HepG2 (cell line): Measurements from ENCODE around the gene FAM20A. TPM values are rescaled to one million over a fixed set of nuclear protein-coding genes. Genes with fewer than 3 reads are reported as not detected.

Experiments used
- CTCF ChIP-seq: sonication (generic); formaldehyde crosslinking; IDR thresholded peaks from 2 replicates; pipeline ENCODE4 v1.5.0; 2020; ENCODE audit warnings: mild to moderate bottlenecking, missing genetic modification reagents, moderate library complexity
- EEA1 ChIP-seq: sonication (generic); formaldehyde crosslinking; IDR thresholded peaks from 2 replicates; pipeline ENCODE4 v1.5.1; 2020; ENCODE audit warnings: mild to moderate bottlenecking, missing genetic modification reagents, borderline replicate concordance
- ERF ChIP-seq: IDR thresholded peaks from 2 replicates; pipeline ENCODE4 v1.6.1; 2018; ENCODE audit warnings: missing biosample characterization, missing genetic modification reagents
- FOSL2 ChIP-seq: sonication (generic); formaldehyde crosslinking; IDR thresholded peaks from 2 replicates; pipeline ENCODE4 v1.4.0; 2020; ENCODE audit warnings: missing genetic modification reagents
- FOXA1 ChIP-seq, 2 experiments: fragments of 450-650 bp in 1 of 2; sonication (generic) in 1 of 2; formaldehyde crosslinking in 1 of 2; IDR thresholded peaks; 2 replicates each; pipeline versions ENCODE4 v1.4.0 to v1.6.1; 2016 to 2020; ENCODE audit warnings: missing genetic modification reagents in 1 of 2
- GTF2F1 ChIP-seq: fragments of 150-350 bp; IDR thresholded peaks from 2 replicates; pipeline ENCODE4 v1.6.1; 2014; ENCODE audit warnings: low read length
- HNF1B ChIP-seq: sonication (generic); formaldehyde crosslinking; IDR thresholded peaks from 2 replicates; pipeline ENCODE4 v1.5.1; 2020; ENCODE audit warnings: mild to moderate bottlenecking, moderate library complexity, missing genetic modification reagents
- HOXA3 ChIP-seq: sonication (generic); formaldehyde crosslinking; IDR thresholded peaks from 2 replicates; pipeline ENCODE4 v1.5.0; 2020; ENCODE audit warnings: missing genetic modification reagents
- KMT2A ChIP-seq: sonication (generic); formaldehyde crosslinking; IDR thresholded peaks from 2 replicates; pipeline ENCODE4 v1.4.0; 2020; ENCODE audit warnings: missing genetic modification reagents
- NBN ChIP-seq: fragments of 450-650 bp; conservative IDR thresholded peaks from 2 replicates; pipeline ENCODE4 v1.6.1; 2017
- PREB ChIP-seq: sonication (generic); formaldehyde crosslinking; IDR thresholded peaks from 2 replicates; pipeline ENCODE4 v1.4.0; 2020; ENCODE audit warnings: missing genetic modification reagents
- SAFB2 ChIP-seq: sonication (generic); formaldehyde crosslinking; IDR thresholded peaks from 2 replicates; pipeline ENCODE4 v1.5.1; 2020; ENCODE audit warnings: missing genetic modification reagents, low read depth, mild to moderate bottlenecking, borderline replicate concordance
- SOX6 ChIP-seq, 2 experiments: fragments of 450-650 bp in 1 of 2; sonication (generic) in 1 of 2; formaldehyde crosslinking in 1 of 2; IDR thresholded peaks; 2 replicates each; pipeline versions ENCODE4 v1.4.0 to v1.6.1; 2017 to 2020; ENCODE audit warnings: antibody characterized with exemption in 1 of 2, mild to moderate bottlenecking in 1 of 2, missing genetic modification reagents in 1 of 2
- TAF1 ChIP-seq: sonication (generic); formaldehyde crosslinking; IDR thresholded peaks from 2 replicates; pipeline ENCODE4 v1.4.0; 2020; ENCODE audit warnings: missing genetic modification reagents
- TBP ChIP-seq: sonication (generic); formaldehyde crosslinking; IDR thresholded peaks from 2 replicates; pipeline ENCODE4 v1.5.0; 2020; ENCODE audit warnings: missing genetic modification reagents
- ZBTB43 ChIP-seq: sonication (generic); formaldehyde crosslinking; conservative IDR thresholded peaks from 2 replicates; pipeline ENCODE4 v1.4.0; 2020; ENCODE audit warnings: missing genetic modification reagents
- ZFP36L1 ChIP-seq: sonication (generic); formaldehyde crosslinking; IDR thresholded peaks from 2 replicates; pipeline ENCODE4 v1.8.0; 2022; ENCODE audit warnings: mild to moderate bottlenecking, missing genetic modification reagents, moderate library complexity
- ZFX ChIP-seq: sonication (generic); formaldehyde crosslinking; IDR thresholded peaks from 2 replicates; pipeline ENCODE4 v1.4.0; 2020; ENCODE audit warnings: mild to moderate bottlenecking, low read depth, missing genetic modification reagents, moderate library complexity
- ZNF3 ChIP-seq: IDR thresholded peaks from 2 replicates; pipeline ENCODE4 v1.7.0; 2017; ENCODE audit warnings: inconsistent platforms
- ZNF574 ChIP-seq: sonication (generic); formaldehyde crosslinking; IDR thresholded peaks from 2 replicates; pipeline ENCODE4 v1.4.0; 2020; ENCODE audit warnings: missing genetic modification reagents
- ZNF740 ChIP-seq: sonication (generic); formaldehyde crosslinking; IDR thresholded peaks from 2 replicates; pipeline ENCODE4 v1.4.0; 2020; ENCODE audit warnings: missing genetic modification reagents
- polyA plus RNA-seq, 8 experiments: library from polyadenylated mRNA; depleted of rRNA in 3 of 8; stranded (reverse) in 7 of 8; unstranded in 1 of 8; fragments of >200 nt; fragmentation: Illumina TruSeq in 4 of 8; extraction: Trizol in 4 of 8; gene quantifications; 2 replicates each; pipeline versions ENCODE4 v1.2.1 to v1.2.3, GENCODE V29; 2011 to 2016; ENCODE audit warnings: low read depth in 4 of 8, missing spikeins in 1 of 8, mixed read lengths in 1 of 8; ENCODE audit not compliant: insufficient read depth in 1 of 8
- total RNA-seq, 5 experiments: library from RNA; depleted of rRNA; stranded (reverse); fragments of >200 nt; fragmentation: Illumina TruSeq; extraction: Trizol; gene quantifications; 2 replicates each; pipeline ENCODE4 v1.2.3, GENCODE V29; 2016; ENCODE audit warnings: low read depth in 1 of 5

The FAM20A gene
- total and polyA plus RNA-seq, 2 of the 13 experiments (the other 11 are each of a cell fraction or from before 2014, with no cell fraction given) = 9.3 to 20.7 TPM

- no peak for TF ChIP-seq EEA1 (CRISPR knock-in tag)
- no peak for TF ChIP-seq FOXA1 (IDR thresholded peaks at IDR 0.05)
- TF ChIP-seq FOXA1 (CRISPR knock-in tag; IDR thresholded peaks at IDR 0.05) = peak; percentile 12; the same call in 1 of the 2 replicates
- TF ChIP-seq HNF1B (CRISPR knock-in tag) = no peak
- peak; percentile 85 for TF ChIP-seq ZNF740
- TF ChIP-seq ZNF574 (CRISPR knock-in tag) = no peak
- TF ChIP-seq HOXA3 (CRISPR knock-in tag) = no peak; the same call in none of the 2 replicates
- no peak for TF ChIP-seq SAFB2
- peak; percentile 72 for TF ChIP-seq KMT2A
- TF ChIP-seq TAF1 (CRISPR knock-in tag) = peak; percentile 23; the same call in 1 of the 2 replicates
- TF ChIP-seq SOX6 (IDR thresholded peaks at IDR 0.05) = no peak
- 0 out of 2 replicates have a peak, but pooled peaks have one; percentile 5 for TF ChIP-seq SOX6 (CRISPR knock-in tag; IDR thresholded peaks at IDR 0.05)
- TF ChIP-seq GTF2F1 = 0 out of 2 replicates have a peak, but pooled peaks have one; percentile 47
- 0 out of 2 replicates have a peak, but pooled peaks have one; percentile 48 for TF ChIP-seq ERF (CRISPR knock-in tag)
- TF ChIP-seq FOSL2 (CRISPR knock-in tag) = no peak
- no peak for TF ChIP-seq ZFP36L1 (CRISPR knock-in tag)
- peak; percentile 88; the same call in 1 of the 2 replicates for TF ChIP-seq ZFX (CRISPR knock-in tag)
- TF ChIP-seq PREB (CRISPR knock-in tag) = no peak
- no peak for TF ChIP-seq NBN
- peak; percentile 47 for TF ChIP-seq CTCF
- TF ChIP-seq ZNF3 = peak; percentile 93
- no peak for TF ChIP-seq TBP (CRISPR knock-in tag)
- TF ChIP-seq ZBTB43 (CRISPR knock-in tag) = no peak
Observed at GRCh38 chr17:68511254-68511670, 89.9 kb downstream of the FAM20A start (continued).
